SK-N-SH (cell line): ENCODE data around the gene RPL3. TPM values are rescaled to one million over a fixed set of nuclear protein-coding genes. Genes with fewer than 3 reads are reported as not detected.

Source experiments
- CTCF ChIA-PET: fragments of 300-600, 350-600 bp; formaldehyde crosslinking; extraction: SDS; loops from one replicate; lab custom pipeline; 2021; lab: Yijun Ruan, JAX
- POLR2A ChIA-PET: fragments of 350-600 bp; sonication (Branson Sonifier 250); formaldehyde crosslinking; extraction: SDS; loops from one replicate; lab custom pipeline; 2020; ENCODE audit warnings: antibody characterized with exemption, inconsistent platforms; lab: Yijun Ruan, JAX
- DNase-seq: peaks from one replicate; pipeline ENCODE4 v3.0.0; 2012
- H2AFZ ChIP-seq: fragments of 200-600 bp; sonication (generic); 2 replicates; pipeline ENCODE4 v1.8.1; 2016; ENCODE audit warnings: antibody characterized with exemption, mild to moderate bottlenecking, low read depth
- H3F3A ChIP-seq: fragments of 200-600 bp; sonication (generic); replicated peaks from 2 replicates; pipeline ENCODE3; 2016; ENCODE audit warnings: antibody characterized with exemption, mild to moderate bottlenecking; ENCODE audit not compliant: insufficient read depth
- H3K27ac ChIP-seq, 2 experiments: fragments of 200-500 bp in 1 of 2; fragments of 200-600 bp in 1 of 2; sonication (Bioruptor generic) in 1 of 2; sonication (generic), shearing (Covaris generic) in 1 of 2; 2 replicates each; pipeline versions ENCODE4 v1.5.1 to v1.6.1; 2014 to 2016; ENCODE audit warnings: low read depth in 2 of 2, inconsistent platforms in 1 of 2, low read length in 1 of 2, mild to moderate bottlenecking in 1 of 2, mixed read lengths in 1 of 2
- H3K27me3 ChIP-seq: fragments of 200-600 bp; sonication (generic), shearing (Covaris generic); 2 replicates; pipeline ENCODE4 v1.6.1; 2016; ENCODE audit warnings: mixed run types; ENCODE audit not compliant: insufficient read depth
- H3K36me3 ChIP-seq, 2 experiments: fragments of 200-500 bp in 1 of 2; fragments of 200-600 bp in 1 of 2; sonication (Bioruptor generic) in 1 of 2; sonication (generic) in 1 of 2; replicated peaks in 1 of 2; 2 replicates each; pipeline versions ENCODE3 to v1.5.1; 2014 to 2016; ENCODE audit warnings: low read length in 1 of 2, mild to moderate bottlenecking in 1 of 2; ENCODE audit not compliant: insufficient read depth in 2 of 2, control insufficient read depth in 1 of 2
- H3K4me1 ChIP-seq, 2 experiments: fragments of 200-500 bp in 1 of 2; fragments of 200-600 bp in 1 of 2; sonication (Bioruptor generic) in 1 of 2; sonication (generic), shearing (Covaris generic) in 1 of 2; 2 replicates each; pipeline versions ENCODE4 v1.5.1 to v1.6.1; 2014 to 2016; ENCODE audit warnings: low read depth in 1 of 2, low read length in 1 of 2, mixed run types in 1 of 2; ENCODE audit not compliant: insufficient read depth in 2 of 2, control insufficient read depth in 1 of 2
- H3K4me2 ChIP-seq: fragments of 200-600 bp; sonication (generic), shearing (Covaris generic); 2 replicates; pipeline ENCODE4 v1.6.1; 2017; ENCODE audit warnings: mixed run types
- H3K4me3 ChIP-seq, 2 experiments: fragments of 200-500 bp in 1 of 2; fragments of 200-600 bp in 1 of 2; sonication (Bioruptor generic) in 1 of 2; sonication (generic), shearing (Covaris generic) in 1 of 2; 2 replicates each; pipeline versions ENCODE4 v1.5.1 to v1.8.1; 2014 to 2016; ENCODE audit warnings: low read depth in 2 of 2, inconsistent platforms in 1 of 2, low read length in 1 of 2, mild to moderate bottlenecking in 1 of 2, mixed read lengths in 1 of 2, moderate library complexity in 1 of 2
- H3K79me2 ChIP-seq: fragments of 200-600 bp; sonication (generic); 2 replicates; pipeline ENCODE4 v1.8.1; 2017; ENCODE audit warnings: mild to moderate bottlenecking; ENCODE audit not compliant: insufficient read depth
- H3K9ac ChIP-seq: fragments of 200-600 bp; sonication (generic); 2 replicates; pipeline ENCODE4 v1.6.1; 2017; ENCODE audit warnings: mixed run types
- H3K9me2 ChIP-seq: fragments of 200-600 bp; sonication (generic); 2 replicates; pipeline ENCODE4 v1.6.1; 2017; ENCODE audit warnings: mixed run types
- H3K9me3 ChIP-seq: fragments of 200-600 bp; sonication (generic); 2 replicates; pipeline ENCODE4 v1.6.1; 2017; ENCODE audit warnings: mixed run types, mild to moderate bottlenecking, moderate library complexity
- H4K20me1 ChIP-seq: fragments of 200-600 bp; sonication (generic); 2 replicates; pipeline ENCODE4 v1.6.1; 2017; ENCODE audit warnings: mild to moderate bottlenecking, mixed run types; ENCODE audit not compliant: insufficient read depth
- EP300 ChIP-seq, 2 experiments: IDR thresholded peaks; 2 replicates each; pipeline versions ENCODE4 v1.4.0 to v1.6.1; 2012; ENCODE audit warnings: borderline replicate concordance in 1 of 2, low read depth in 1 of 2, low read length in 1 of 2
- EZH2phosphoT487 ChIP-seq: fragments of 200-600 bp; sonication (generic); IDR thresholded peaks from 2 replicates; pipeline ENCODE4 v1.6.1; 2017; ENCODE audit warnings: low read depth, mixed run types, mild to moderate bottlenecking, antibody characterized with exemption, moderate library complexity, borderline replicate concordance
- FOSL2 ChIP-seq: IDR thresholded peaks from 2 replicates; pipeline ENCODE4 v1.4.0; 2012; ENCODE audit warnings: low read depth, mild to moderate bottlenecking, moderate library complexity, borderline replicate concordance
- GATA2 ChIP-seq: sonication (generic); formaldehyde crosslinking; IDR thresholded peaks from 2 replicates; pipeline ENCODE4 v1.5.0; 2020; ENCODE audit warnings: mild to moderate bottlenecking, missing genetic modification reagents
- IRF3 ChIP-seq: fragments of 150-350 bp; IDR thresholded peaks from 2 replicates; pipeline ENCODE4 v1.6.1; 2016; ENCODE audit warnings: mild to moderate bottlenecking, low read depth, low read length
- MAX ChIP-seq: IDR thresholded peaks from 2 replicates; pipeline ENCODE4 v1.4.0; 2012; ENCODE audit warnings: low read depth
- MEF2A ChIP-seq: IDR thresholded peaks from 2 replicates; pipeline ENCODE4 v1.4.0; 2012; ENCODE audit warnings: low read depth, borderline replicate concordance
- NFIC ChIP-seq: IDR thresholded peaks from 2 replicates; pipeline ENCODE4 v1.4.0; 2012; ENCODE audit warnings: borderline replicate concordance
- NRF1 ChIP-seq: IDR thresholded peaks from 2 replicates; pipeline ENCODE4 v1.6.1; 2012; ENCODE audit warnings: low read depth, mild to moderate bottlenecking, low read length
- POLR2AphosphoS5 ChIP-seq: IDR thresholded peaks from 2 replicates; pipeline ENCODE4 v1.6.1; 2012; ENCODE audit warnings: low read depth, low read length
- RAD21 ChIP-seq: IDR thresholded peaks from 2 replicates; pipeline ENCODE4 v1.6.1; 2012; ENCODE audit warnings: mild to moderate bottlenecking, low read length
- SIN3A ChIP-seq: IDR thresholded peaks from 2 replicates; pipeline ENCODE4 v1.6.1; 2012; ENCODE audit warnings: low read depth, mild to moderate bottlenecking, low read length, moderate library complexity, borderline replicate concordance
- SMC3 ChIP-seq: IDR thresholded peaks from 2 replicates; pipeline ENCODE4 v1.6.1; 2012; ENCODE audit warnings: low read depth, low read length, improper control_type of control experiment
- TAF1 ChIP-seq: IDR thresholded peaks from 2 replicates; pipeline ENCODE4 v1.6.1; 2012; ENCODE audit warnings: low read depth, mild to moderate bottlenecking, low read length, moderate library complexity, borderline replicate concordance
- TCF12 ChIP-seq: IDR thresholded peaks from 2 replicates; pipeline ENCODE4 v1.4.0; 2012
- TEAD4 ChIP-seq: IDR thresholded peaks from 2 replicates; pipeline ENCODE4 v1.4.0; 2012; ENCODE audit warnings: mild to moderate bottlenecking, borderline replicate concordance; ENCODE audit not compliant: insufficient read depth
- USF1 ChIP-seq: IDR thresholded peaks from 2 replicates; pipeline ENCODE4 v1.4.0; 2012; ENCODE audit warnings: low read depth, borderline replicate concordance
- USF2 ChIP-seq: fragments of 150-350 bp; IDR thresholded peaks from 2 replicates; pipeline ENCODE4 v1.6.1; 2017; ENCODE audit warnings: antibody characterized with exemption, low read length, low read depth, borderline replicate concordance
- YY1 ChIP-seq: IDR thresholded peaks from 2 replicates; pipeline ENCODE4 v1.4.0; 2012; ENCODE audit warnings: low read depth, mild to moderate bottlenecking
- ZBTB33 ChIP-seq: IDR thresholded peaks from 2 replicates; pipeline ENCODE4 v1.4.0; 2012; ENCODE audit warnings: low read depth, borderline replicate concordance
- WGBS: methylation state at CpG from one replicate; pipeline ENCODE4 v1.1.6; 2017; ENCODE audit warnings: low lambda C conversion rate; 5-methylcytosine and 5-hydroxymethylcytosine counted together
- polyA plus RNA-seq, 3 experiments: library from polyadenylated mRNA; depleted of rRNA; stranded (reverse); fragments of >200 nt; gene quantifications; 2 replicates each; pipeline ENCODE4 v1.2.3, GENCODE V29; 2012

RPL3 gene
- polyA plus RNA-seq, 1 of the 3 experiments (the other 2 are of a cell fraction): 4,976 TPM

GRCh38 chr22:39353346-39353745, 33.9 kb upstream of the RPL3 start:
- Histone ChIP-seq H3K79me2 (no peaks in the 10 kb centered on the region), H3K27me3 (no peaks in the 10 kb centered on the region), H3K9me2 (no peaks in the 10 kb centered on the region), H3K9me3 (no peaks in the 10 kb centered on the region), H2AFZ (no peak overlapping the region), H3K27ac (no peak overlapping the region), H3K4me3 (no peak overlapping the region), H3K4me1 (peaks cover 0 to 13% of the 10 kb centered on the region in 2 experiments; a peak in 1 of 4 replicates), H3F3A (no peaks in the 10 kb centered on the region), H3K4me2 (no peak overlapping the region), H3K9ac (no peak overlapping the region), H3K36me3 (no peaks in the 10 kb centered on the region), H4K20me1 (no peaks in the 10 kb centered on the region)
- ChIA-PET POLR2A (no interaction called here), CTCF (interaction anchor here (0.6 to 0.7 kb wide), 2 partner anchors 46 to 154 kb away, joined by 3 read pairs; partner anchors contain the start of gene TAB1)
- DNase-seq: no peak
- 83% methylated on average over 7 of the region's 9 CpGs for WGBS
- TF ChIP-seq MAX (no peak), FOSL2 (no peak), NRF1 (no peak), TAF1 (no peak), TCF12 (no peak), YY1 (no peak), RAD21 (no peak), POLR2AphosphoS5 (no peak), EP300 (IDR thresholded peaks at IDR 0.05; ENCODE audit: borderline replicate concordance in 1 of 2, low read depth in 1 of 2, low read length in 1 of 2) (no peak), ZBTB33 (no peak)

- WGBS: 100% methylated on average over 2 of the region's 7 CpGs
- Histone ChIP-seq H3K27ac (no peak overlapping the region), H3F3A (no peaks in the 10 kb centered on the region), H3K4me1 (peaks cover 0 to 13% of the 10 kb centered on the region in 2 experiments; a peak in 1 of 4 replicates), H3K9me3 (no peaks in the 10 kb centered on the region), H3K4me3 (no peak overlapping the region), H3K79me2 (no peaks in the 10 kb centered on the region), H3K9ac (no peak overlapping the region)
- no peak for DNase-seq
- TF ChIP-seq SIN3A (no peak), YY1 (no peak), USF2 (no peak), ZBTB33 (no peak), POLR2AphosphoS5 (no peak), GATA2 (CRISPR knock-in tag) (no peak), USF1 (no peak), EZH2phosphoT487 (no peak), NFIC (no peak), MEF2A (no peak), IRF3 (no peak), SMC3 (no peak), EP300 (IDR thresholded peaks at IDR 0.05; ENCODE audit: borderline replicate concordance in 1 of 2, low read depth in 1 of 2, low read length in 1 of 2) (no peak), TCF12 (no peak), TEAD4 (no peak), NRF1 (no peak)
- TF ChIP-seq, all 33 proteins: peak for 0
- no peaks in the 10 kb centered on the region for H3K36me3 ChIP-seq
- H3K9me2 ChIP-seq: no peaks in the 10 kb centered on the region
- no peak overlapping the region for H3K4me2 ChIP-seq
- no peaks in the 10 kb centered on the region for H3K27me3 ChIP-seq
- H4K20me1 ChIP-seq: no peaks in the 10 kb centered on the region
- ChIA-PET POLR2A (no interaction called here), CTCF (no interaction called here)
- no peak overlapping the region for H2AFZ ChIP-seq
These were observed 33.0 kb upstream of the RPL3 start for GRCh38 chr22:39352306-39352891.
